Activated T-cell treated with anti-CD3 and anti-CD28 coated beads, Interleukin-2, amount 50 U/mL, for 4 hours (primary cell): ENCODE results near the gene DDX17. TPM values are rescaled to one million over a fixed set of nuclear protein-coding genes. Genes with fewer than 3 reads are reported as not detected.

Experiments
- ATAC-seq, 2 donors: fragments of 200-7000 bp; cut with Tn5 transposase; one replicate each; pipeline ENCODE4 v1.10.0; 2021
- DNase-seq: peaks from one replicate; pipeline ENCODE4 v3.0.0-alpha.2; 2020
- H3K27me3 Mint-ChIP-seq: one replicate; pipeline ENCODE4 v1.8.0; 2021; ENCODE audit warnings: low read depth, mixed read lengths
- H3K36me3 Mint-ChIP-seq: one replicate; pipeline ENCODE4 v1.8.0; 2022; ENCODE audit warnings: mixed read lengths; ENCODE audit not compliant: insufficient read depth
- H3K4me1 Mint-ChIP-seq: one replicate; pipeline ENCODE4 v1.8.0; 2021; ENCODE audit warnings: low read depth, mixed read lengths
- H3K4me3 Mint-ChIP-seq: one replicate; pipeline ENCODE4 v1.8.0; 2021; ENCODE audit warnings: mild to moderate bottlenecking, moderate library complexity, mixed read lengths
- H3K9me3 Mint-ChIP-seq: one replicate; pipeline ENCODE4 v1.8.0; 2021; ENCODE audit warnings: mixed read lengths
- total RNA-seq, 3 donors: library from RNA; stranded (reverse); gene quantifications; one replicate each; pipeline ENCODE4 v1.2.1, GENCODE V29; 2021

The DDX17 gene
- 100 to 1,000 TPM; 228 to 276 (median 251) TPM for total RNA-seq

- peak within 1 kb of the TSS; percentile 99 for H3K4me3 Mint-ChIP-seq
- H3K36me3 Mint-ChIP-seq = peaks cover 32% of the 10 kb centered on the region
- no peaks in the 10 kb centered on the region for H3K27me3 Mint-ChIP-seq
- peak; percentile 92 for DNase-seq
- peak; percentile 85 to 89 for ATAC-seq
- no peaks in the 10 kb centered on the region for H3K9me3 Mint-ChIP-seq
- peaks cover 46% of the 10 kb centered on the region for H3K4me1 Mint-ChIP-seq
Measured at GRCh38 chr22:38506118-38506962, at the start of gene DDX17. DDX17 (minus strand) TSS chr22:38506311.

- DNase-seq (no peak), ATAC-seq (no peak)
- no peaks in the 10 kb centered on the region for H3K36me3 Mint-ChIP-seq
- no peak overlapping the region for H3K4me3 Mint-ChIP-seq
- no peaks in the 10 kb centered on the region for H3K4me1 Mint-ChIP-seq
- no peaks in the 10 kb centered on the region for H3K27me3 Mint-ChIP-seq
- no peaks in the 10 kb centered on the region for H3K9me3 Mint-ChIP-seq
Measured at GRCh38 chr22:38554281-38554680, 48.2 kb upstream of the DDX17 start.

- Mint-ChIP-seq H3K4me1 (no peaks in the 10 kb centered on the region), H3K4me3 (no peak overlapping the region), H3K27me3 (no peaks in the 10 kb centered on the region), H3K9me3 (peaks cover 2% of the 10 kb centered on the region), H3K36me3 (no peaks in the 10 kb centered on the region)
- DNase-seq = no peak
- ATAC-seq = no peak
Measured at GRCh38 chr22:38549101-38549894, 43.2 kb upstream of the DDX17 start.

GRCh38 chr22:38540701-38541100 lies 34.6 kb upstream of the DDX17 start:
- no peak overlapping the region for H3K4me3 Mint-ChIP-seq
- H3K4me1 Mint-ChIP-seq = no peaks in the 10 kb centered on the region
- H3K36me3 Mint-ChIP-seq = no peaks in the 10 kb centered on the region
- DNase-seq (no peak), ATAC-seq (no peak)
- H3K9me3 Mint-ChIP-seq = peaks cover 17% of the 10 kb centered on the region
- no peaks in the 10 kb centered on the region for H3K27me3 Mint-ChIP-seq

- no peaks in the 10 kb centered on the region for H3K9me3 Mint-ChIP-seq
- ATAC-seq = peak; percentile 30 to 38
Measured at GRCh38 chr22:38531251-38531938, 25.3 kb upstream of the DDX17 start.

GRCh38 chr22:38524429-38524828 lies 18.3 kb upstream of the DDX17 start:
- H3K36me3 Mint-ChIP-seq = no peaks in the 10 kb centered on the region
- DNase-seq (no peak), ATAC-seq (no peak)
- H3K9me3 Mint-ChIP-seq = no peaks in the 10 kb centered on the region
- no peaks in the 10 kb centered on the region for H3K27me3 Mint-ChIP-seq
- peaks cover 2% of the 10 kb centered on the region for H3K4me1 Mint-ChIP-seq
- no peak overlapping the region for H3K4me3 Mint-ChIP-seq

More at GRCh38 chr22:38531251-38531938, 25.3 kb upstream of the DDX17 start:
- no peak for DNase-seq
- H3K36me3 Mint-ChIP-seq = no peaks in the 10 kb centered on the region
- H3K27me3 Mint-ChIP-seq = no peaks in the 10 kb centered on the region
- H3K4me1 Mint-ChIP-seq = peaks cover 8% of the 10 kb centered on the region
- peak overlapping the region; percentile 45 for H3K4me3 Mint-ChIP-seq

GRCh38 chr22:38523479-38523878 lies 17.4 kb upstream of the DDX17 start:
- Mint-ChIP-seq H3K9me3 (no peaks in the 10 kb centered on the region), H3K27me3 (no peaks in the 10 kb centered on the region), H3K4me1 (peaks cover 2% of the 10 kb centered on the region), H3K36me3 (no peaks in the 10 kb centered on the region), H3K4me3 (no peak overlapping the region)
- no peak for ATAC-seq
- no peak for DNase-seq

- no peaks in the 10 kb centered on the region for H3K36me3 Mint-ChIP-seq
- ATAC-seq (no peak), DNase-seq (no peak)
- peaks cover 2% of the 10 kb centered on the region for H3K4me1 Mint-ChIP-seq
- no peak overlapping the region for H3K4me3 Mint-ChIP-seq
- no peaks in the 10 kb centered on the region for H3K27me3 Mint-ChIP-seq
- no peaks in the 10 kb centered on the region for H3K9me3 Mint-ChIP-seq
Measured at GRCh38 chr22:38523029-38523428, 16.9 kb upstream of the DDX17 start.

GRCh38 chr22:38519453-38520250 lies 13.5 kb upstream of the DDX17 start:
- peaks cover 2% of the 10 kb centered on the region for H3K4me1 Mint-ChIP-seq
- DNase-seq (no peak), ATAC-seq (no peak)
- H3K9me3 Mint-ChIP-seq = no peaks in the 10 kb centered on the region
- no peaks in the 10 kb centered on the region for H3K27me3 Mint-ChIP-seq
- no peak overlapping the region for H3K4me3 Mint-ChIP-seq
- no peaks in the 10 kb centered on the region for H3K36me3 Mint-ChIP-seq

- Mint-ChIP-seq H3K4me3 (no peak overlapping the region), H3K4me1 (no peaks in the 10 kb centered on the region), H3K9me3 (no peaks in the 10 kb centered on the region)
Measured at GRCh38 chr22:38518620-38519019, 12.5 kb upstream of the DDX17 start.

GRCh38 chr22:38513063-38513462 lies 7.0 kb upstream of the DDX17 start:
- H3K4me3 Mint-ChIP-seq = no peak overlapping the region
- no peaks in the 10 kb centered on the region for H3K27me3 Mint-ChIP-seq
- DNase-seq (peak; percentile 20), ATAC-seq (peak; percentile 67 to 69)
- no peaks in the 10 kb centered on the region for H3K9me3 Mint-ChIP-seq
- H3K4me1 Mint-ChIP-seq = peaks cover 4% of the 10 kb centered on the region
- H3K36me3 Mint-ChIP-seq = no peaks in the 10 kb centered on the region

More at GRCh38 chr22:38518620-38519019, 12.5 kb upstream of the DDX17 start:
- no peaks in the 10 kb centered on the region for H3K36me3 Mint-ChIP-seq
- DNase-seq (no peak), ATAC-seq (no peak)
- no peaks in the 10 kb centered on the region for H3K27me3 Mint-ChIP-seq

- ATAC-seq (no peak), DNase-seq (no peak)
- Mint-ChIP-seq H3K36me3 (no peaks in the 10 kb centered on the region), H3K4me3 (no peak overlapping the region), H3K9me3 (no peaks in the 10 kb centered on the region), H3K4me1 (peaks cover 14% of the 10 kb centered on the region), H3K27me3 (no peaks in the 10 kb centered on the region)
Measured at GRCh38 chr22:38510416-38510970, 4.4 kb upstream of the DDX17 start.

- peak; percentile 47 for DNase-seq
- Mint-ChIP-seq H3K27me3 (no peaks in the 10 kb centered on the region), H3K9me3 (no peaks in the 10 kb centered on the region), H3K4me3 (peak overlapping the region; percentile 99), H3K36me3 (peaks cover 38% of the 10 kb centered on the region), H3K4me1 (peaks cover 51% of the 10 kb centered on the region)
- peak; percentile 34 to 40 for ATAC-seq
Measured at GRCh38 chr22:38505541-38506117, 482 bp downstream of the DDX17 start.
